ENCODE data around the gene BLTP3A.

DNA sequence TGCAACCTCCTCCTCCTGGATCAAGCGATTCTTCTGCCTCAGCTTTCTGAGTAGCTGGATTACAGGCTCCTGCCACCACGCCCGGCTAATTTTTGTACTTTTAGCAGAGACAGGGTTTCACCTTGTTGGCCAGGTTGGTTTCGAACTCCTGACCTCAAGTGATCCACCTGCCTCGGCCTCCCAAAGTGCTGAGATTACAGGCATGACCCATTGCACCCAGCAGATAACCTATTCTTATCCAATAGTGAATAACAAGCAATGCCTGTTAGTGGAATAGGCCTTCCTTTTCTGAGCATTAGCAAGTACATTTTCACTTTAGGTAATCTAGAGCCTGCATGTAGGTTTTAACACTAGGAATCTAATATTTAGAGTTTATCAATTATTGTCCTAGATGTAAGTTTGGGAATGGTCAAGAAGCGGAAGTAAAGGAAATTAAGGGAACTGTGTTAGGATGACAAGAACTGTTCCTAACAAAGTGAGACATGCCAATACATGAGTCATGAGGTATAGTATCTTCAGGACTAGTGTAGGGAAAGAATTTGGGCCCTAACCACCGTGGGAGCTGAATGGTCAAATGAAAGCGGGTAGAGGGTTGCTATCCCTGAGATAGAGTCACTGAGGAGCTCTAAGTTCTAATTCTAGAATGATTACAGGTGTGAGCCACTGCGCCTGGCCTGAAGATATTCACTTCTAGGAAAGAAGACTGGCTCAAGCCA is 15.0 kb downstream of the BLTP3A start:
- TF ChIP-seq, protein P1, sequence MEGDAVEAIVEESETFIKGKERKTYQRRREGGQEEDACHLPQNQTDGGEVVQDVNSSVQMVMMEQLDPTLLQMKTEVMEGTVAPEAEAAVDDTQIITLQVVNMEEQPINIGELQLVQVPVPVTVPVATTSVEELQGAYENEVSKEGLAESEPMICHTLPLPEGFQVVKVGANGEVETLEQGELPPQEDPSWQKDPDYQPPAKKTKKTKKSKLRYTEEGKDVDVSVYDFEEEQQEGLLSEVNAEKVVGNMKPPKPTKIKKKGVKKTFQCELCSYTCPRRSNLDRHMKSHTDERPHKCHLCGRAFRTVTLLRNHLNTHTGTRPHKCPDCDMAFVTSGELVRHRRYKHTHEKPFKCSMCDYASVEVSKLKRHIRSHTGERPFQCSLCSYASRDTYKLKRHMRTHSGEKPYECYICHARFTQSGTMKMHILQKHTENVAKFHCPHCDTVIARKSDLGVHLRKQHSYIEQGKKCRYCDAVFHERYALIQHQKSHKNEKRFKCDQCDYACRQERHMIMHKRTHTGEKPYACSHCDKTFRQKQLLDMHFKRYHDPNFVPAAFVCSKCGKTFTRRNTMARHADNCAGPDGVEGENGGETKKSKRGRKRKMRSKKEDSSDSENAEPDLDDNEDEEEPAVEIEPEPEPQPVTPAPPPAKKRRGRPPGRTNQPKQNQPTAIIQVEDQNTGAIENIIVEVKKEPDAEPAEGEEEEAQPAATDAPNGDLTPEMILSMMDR (IDR thresholded peaks at IDR 0.05): no peak
- no peak for TF ChIP-seq POLR2A (IDR thresholded peaks at IDR 0.05)
- TF ChIP-seq POLR2AphosphoS5 (IDR thresholded peaks at IDR 0.05): no peak
